Nephron progenitor cell (in vitro differentiated cells): ENCODE measurements around the gene AJAP1.

Experiments used
- DNase-seq: peaks from one replicate; pipeline ENCODE4 v3.0.0; 2021
- H3K27ac Mint-ChIP-seq: 2 replicates; pipeline ENCODE4 v1.8.0; 2021; ENCODE audit warnings: mild to moderate bottlenecking, moderate library complexity, mixed read lengths
- H3K27me3 Mint-ChIP-seq: 2 replicates; pipeline ENCODE4 v1.8.0; 2021; ENCODE audit warnings: mild to moderate bottlenecking, low read depth, mixed read lengths; ENCODE audit not compliant: poor library complexity
- H3K36me3 Mint-ChIP-seq: 2 replicates; pipeline ENCODE4 v1.8.0; 2021; ENCODE audit warnings: low read depth, mixed read lengths
- H3K4me1 Mint-ChIP-seq: 2 replicates; pipeline ENCODE4 v1.8.0; 2021; ENCODE audit warnings: mixed read lengths
- H3K4me3 Mint-ChIP-seq: 2 replicates; pipeline ENCODE4 v1.8.0; 2021; ENCODE audit warnings: mild to moderate bottlenecking, moderate library complexity, mixed read lengths
- H3K9me3 Mint-ChIP-seq: 2 replicates; pipeline ENCODE4 v1.8.0; 2021; ENCODE audit warnings: mild to moderate bottlenecking, moderate library complexity, mixed read lengths
- CTCF ChIP-seq: fragments of 200-600 bp; sonication (generic); IDR thresholded peaks from 2 replicates; pipeline ENCODE4 v1.5.0; 2021; ENCODE audit warnings: antibody characterized with exemption

Gene AJAP1

GRCh38 chr1:4726620-4727341 is 72.4 kb downstream of the AJAP1 start:
- no peak overlapping the region for H3K27ac Mint-ChIP-seq
- H3K9me3 Mint-ChIP-seq = no peaks in the 10 kb centered on the region
- H3K4me3 Mint-ChIP-seq = no peak overlapping the region
- H3K36me3 Mint-ChIP-seq = no peaks in the 10 kb centered on the region
- H3K4me1 Mint-ChIP-seq = peaks cover 71% of the 10 kb centered on the region
- peaks cover 4% of the 10 kb centered on the region for H3K27me3 Mint-ChIP-seq
- TF ChIP-seq CTCF = no peak
- DNase-seq = peak; percentile 29

GRCh38 chr1:4728319-4729089 is 74.1 kb downstream of the AJAP1 start:
- Mint-ChIP-seq H3K4me1 (peaks cover 65% of the 10 kb centered on the region), H3K36me3 (no peaks in the 10 kb centered on the region), H3K9me3 (no peaks in the 10 kb centered on the region), H3K27me3 (peaks cover 4% of the 10 kb centered on the region), H3K27ac (peak overlapping the region; percentile 70), H3K4me3 (no peak overlapping the region)
- no peak for DNase-seq
- no peak for TF ChIP-seq CTCF

- peaks cover 67% of the 10 kb centered on the region for H3K4me1 Mint-ChIP-seq
- peak overlapping the region; percentile 70 for H3K27ac Mint-ChIP-seq
- no peak for TF ChIP-seq CTCF
- no peak for DNase-seq
- H3K36me3 Mint-ChIP-seq = no peaks in the 10 kb centered on the region
- no peak overlapping the region for H3K4me3 Mint-ChIP-seq
- H3K9me3 Mint-ChIP-seq = no peaks in the 10 kb centered on the region
- H3K27me3 Mint-ChIP-seq = peaks cover 4% of the 10 kb centered on the region
Measured at GRCh38 chr1:4729090-4729471, 74.7 kb downstream of the AJAP1 start.

- Mint-ChIP-seq H3K36me3 (no peaks in the 10 kb centered on the region), H3K4me3 (no peak overlapping the region), H3K27ac (peak overlapping the region; percentile 57), H3K4me1 (peaks cover 69% of the 10 kb centered on the region), H3K27me3 (peaks cover 4% of the 10 kb centered on the region), H3K9me3 (no peaks in the 10 kb centered on the region)
- TF ChIP-seq CTCF = no peak
- no peak for DNase-seq
Measured at GRCh38 chr1:4730078-4730477, 75.7 kb downstream of the AJAP1 start.

- H3K27me3 Mint-ChIP-seq = no peaks in the 10 kb centered on the region
- no peak overlapping the region for H3K4me3 Mint-ChIP-seq
- H3K4me1 Mint-ChIP-seq = peaks cover 51% of the 10 kb centered on the region
- TF ChIP-seq CTCF = no peak
- peaks cover 10% of the 10 kb centered on the region for H3K9me3 Mint-ChIP-seq
- no peak overlapping the region for H3K27ac Mint-ChIP-seq
- no peak for DNase-seq
- no peaks in the 10 kb centered on the region for H3K36me3 Mint-ChIP-seq
Measured at GRCh38 chr1:4733446-4734177, 79.2 kb downstream of the AJAP1 start.
